HFFc6 (cell line): ENCODE data around the gene B3GNT9. TPM values are rescaled to one million over a fixed set of nuclear protein-coding genes. Genes with fewer than 3 reads are reported as not detected.

Experiments
- DNase-seq: peaks from one replicate; pipeline ENCODE4 v3.0.0-alpha.2; 2018
- H3K27ac Mint-ChIP-seq: 2 replicates; pipeline ENCODE4 v1.8.0; 2020; ENCODE audit warnings: mild to moderate bottlenecking, mixed read lengths
- H3K27me3 Mint-ChIP-seq: 2 replicates; pipeline ENCODE4 v1.8.0; 2021; ENCODE audit warnings: mild to moderate bottlenecking, moderate library complexity, mixed read lengths; ENCODE audit not compliant: insufficient read depth
- H3K36me3 Mint-ChIP-seq: 2 replicates; pipeline ENCODE4 v1.8.0; 2021; ENCODE audit warnings: low read depth, mixed read lengths
- H3K4me1 Mint-ChIP-seq: 2 replicates; pipeline ENCODE4 v1.8.0; 2020; ENCODE audit warnings: low read depth, mixed read lengths
- H3K4me3 Mint-ChIP-seq: 2 replicates; pipeline ENCODE4 v1.8.0; 2020; ENCODE audit warnings: mild to moderate bottlenecking, moderate library complexity, mixed read lengths
- H3K9me3 Mint-ChIP-seq: 2 replicates; pipeline ENCODE4 v1.8.0; 2020; ENCODE audit warnings: mild to moderate bottlenecking, mixed read lengths
- CTCF ChIP-seq: fragments of 200-600 bp; sonication (generic); IDR thresholded peaks from 2 replicates; pipeline ENCODE4 v1.5.0; 2021; ENCODE audit warnings: antibody characterized with exemption, mild to moderate bottlenecking
- total RNA-seq, 6 experiments: library from RNA; stranded (reverse); fragmentation: NEBNext Ultra II Directional; extraction: Animal tissue kit (Norgen Biotek cat#: 25700); gene quantifications; 2 replicates in 1 of 6; 3 replicates in 5 of 6; pipeline ENCODE4 v1.2.3, GENCODE V29; 2021

B3GNT9 gene
- total RNA-seq, 6 experiments from 2014 or later: 45.7 to 55.1 (median 50.1) TPM

- Mint-ChIP-seq H3K27me3 (peaks cover 12% of the 10 kb centered on the region), H3K4me3 (peak overlapping the region; percentile 92), H3K4me1 (peaks cover 9% of the 10 kb centered on the region), H3K9me3 (no peaks in the 10 kb centered on the region), H3K36me3 (no peaks in the 10 kb centered on the region), H3K27ac (peak overlapping the region; percentile 72)
- no peak for DNase-seq
- no peak for TF ChIP-seq CTCF
Observed at GRCh38 chr16:67158637-67159600, 8.1 kb upstream of the B3GNT9 start.

- DNase-seq: no peak
- Mint-ChIP-seq H3K4me1 (peaks cover 9% of the 10 kb centered on the region), H3K36me3 (no peaks in the 10 kb centered on the region), H3K9me3 (no peaks in the 10 kb centered on the region), H3K4me3 (peak overlapping the region; percentile 92), H3K27ac (no peak overlapping the region), H3K27me3 (peaks cover 12% of the 10 kb centered on the region)
- TF ChIP-seq CTCF: no peak
Observed at GRCh38 chr16:67157892-67158635, 7.3 kb upstream of the B3GNT9 start.

- Mint-ChIP-seq H3K36me3 (no peaks in the 10 kb centered on the region), H3K4me3 (no peak overlapping the region), H3K27ac (no peak overlapping the region), H3K9me3 (no peaks in the 10 kb centered on the region), H3K4me1 (peaks cover 9% of the 10 kb centered on the region), H3K27me3 (peaks cover 12% of the 10 kb centered on the region)
- DNase-seq: no peak
- no peak for TF ChIP-seq CTCF
Observed at GRCh38 chr16:67157106-67157748, 6.4 kb upstream of the B3GNT9 start.

GRCh38 chr16:67156143-67156844 lies 5.5 kb upstream of the B3GNT9 start:
- Mint-ChIP-seq H3K4me3 (no peak overlapping the region), H3K27me3 (peaks cover 12% of the 10 kb centered on the region), H3K36me3 (no peaks in the 10 kb centered on the region), H3K4me1 (peaks cover 15% of the 10 kb centered on the region), H3K27ac (no peak overlapping the region), H3K9me3 (no peaks in the 10 kb centered on the region)
- TF ChIP-seq CTCF: no peak
- no peak for DNase-seq
